Activated CD8-positive, alpha-beta memory T cell treated with anti-CD3 and anti-CD28 coated beads, Interleukin-2, amount 50 U/mL, for 1 hour (primary cell): ENCODE data around the gene TTLL3.

Experiments
- DNase-seq: peaks from one replicate; pipeline ENCODE4 v3.0.0-alpha.2; 2020; ENCODE audit errors: extremely low read depth

The TTLL3 gene

GRCh38 chr3:9780910-9781309 is 29.2 kb upstream of the TTLL3 start:
- DNase-seq, result no peak

- DNase-seq, result no peak
These were observed 28.5 kb upstream of the TTLL3 start for GRCh38 chr3:9781551-9781950.

- no peak for DNase-seq
These were observed 28.0 kb upstream of the TTLL3 start for GRCh38 chr3:9781978-9782603.

GRCh38 chr3:9782770-9783169 is 27.3 kb upstream of the TTLL3 start:
- DNase-seq, result no peak

GRCh38 chr3:9783954-9784353 is 26.1 kb upstream of the TTLL3 start:
- DNase-seq, result no peak

- no peak for DNase-seq
These were observed 25.1 kb upstream of the TTLL3 start for GRCh38 chr3:9784965-9785364.

GRCh38 chr3:9785602-9786001 is 24.5 kb upstream of the TTLL3 start:
- no peak for DNase-seq

DNA sequence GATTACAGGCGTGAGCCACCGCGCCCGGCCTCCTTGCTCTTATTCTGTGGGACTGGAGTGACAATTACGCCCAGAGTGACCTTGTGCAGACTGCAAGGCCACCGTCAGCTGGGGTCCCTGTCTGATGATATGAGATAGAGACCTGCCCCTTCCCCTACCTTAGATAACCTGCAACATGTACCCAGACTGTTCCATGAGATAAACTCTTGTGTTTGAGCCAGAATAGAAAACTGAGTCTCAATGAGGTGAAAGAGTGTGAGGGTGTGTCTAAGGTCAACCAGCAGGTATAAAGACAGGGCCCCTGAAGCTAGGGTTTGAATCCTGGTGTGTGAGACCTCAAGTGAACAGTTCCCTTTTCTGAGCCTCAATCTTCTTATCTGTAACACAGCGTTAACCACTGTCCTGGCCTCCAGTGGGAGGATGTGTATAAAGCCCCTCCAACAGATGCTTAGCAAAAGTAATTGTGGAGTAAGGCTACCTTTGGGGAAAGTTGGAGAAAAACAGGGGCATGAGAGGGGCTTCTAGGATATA is 23.8 kb upstream of the TTLL3 start:
- no peak for DNase-seq

DNA sequence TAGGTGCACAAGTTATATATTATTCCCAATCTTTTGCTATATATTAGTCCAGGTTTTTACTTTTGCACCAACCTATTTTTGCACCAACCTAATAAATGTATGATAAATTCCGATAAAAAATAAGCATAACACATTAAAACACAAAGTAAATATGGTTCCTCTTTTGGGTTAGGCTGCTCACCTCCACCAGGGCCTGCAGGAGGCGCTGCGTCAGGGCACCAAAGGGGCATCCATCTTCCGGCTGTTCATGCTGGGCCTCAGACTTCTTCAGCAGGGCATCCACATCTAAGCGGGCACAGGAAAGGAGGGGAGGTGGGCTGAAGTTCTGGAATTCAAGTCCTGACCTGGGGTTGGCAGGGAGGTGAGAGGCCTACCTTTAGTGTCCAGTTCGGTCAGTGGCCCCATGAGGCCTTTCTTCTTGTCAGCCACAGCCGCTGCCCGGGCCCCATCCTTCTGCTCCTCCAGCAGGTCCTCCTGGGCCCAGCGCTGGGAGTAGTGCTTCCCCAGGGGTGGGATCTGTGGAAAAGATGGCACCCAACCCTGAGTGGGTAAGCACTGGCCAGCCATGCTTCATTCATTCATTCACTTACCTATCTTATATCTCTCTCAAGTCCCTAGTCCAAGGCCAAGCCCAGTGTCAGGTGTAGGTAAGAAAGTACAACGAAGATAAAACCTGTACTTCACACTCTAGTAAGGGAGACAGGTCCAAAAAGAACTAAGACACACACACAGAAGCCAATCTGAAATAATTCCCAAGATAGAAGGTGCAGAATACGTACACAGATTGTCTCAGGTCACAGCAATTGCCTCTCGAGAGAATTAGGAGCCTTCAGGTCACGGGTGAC is 23.0 kb upstream of the TTLL3 start:
- no peak for DNase-seq

DNA sequence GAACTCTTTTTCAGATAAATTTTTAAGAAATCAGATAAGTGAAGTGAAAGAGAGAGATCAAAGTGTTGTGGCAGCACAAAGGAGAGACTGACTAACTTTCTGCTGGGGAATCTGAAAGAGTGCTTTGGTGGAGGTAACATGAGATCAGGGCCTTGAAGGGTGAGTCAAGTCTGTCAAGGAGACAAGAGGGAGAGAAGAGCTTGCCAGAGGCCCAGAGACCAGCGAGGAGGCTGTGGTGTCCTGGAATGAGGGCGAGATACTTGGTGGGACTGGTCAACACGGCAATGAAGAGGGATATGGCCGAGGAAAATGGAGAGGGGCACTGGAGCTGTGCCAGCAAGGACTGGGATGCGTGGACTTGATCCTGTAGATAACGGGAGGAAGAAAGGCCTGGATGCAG is 22.3 kb upstream of the TTLL3 start:
- DNase-seq, result no peak

GRCh38 chr3:9791127-9791526 is 18.9 kb upstream of the TTLL3 start:
- DNase-seq, result no peak

DNA sequence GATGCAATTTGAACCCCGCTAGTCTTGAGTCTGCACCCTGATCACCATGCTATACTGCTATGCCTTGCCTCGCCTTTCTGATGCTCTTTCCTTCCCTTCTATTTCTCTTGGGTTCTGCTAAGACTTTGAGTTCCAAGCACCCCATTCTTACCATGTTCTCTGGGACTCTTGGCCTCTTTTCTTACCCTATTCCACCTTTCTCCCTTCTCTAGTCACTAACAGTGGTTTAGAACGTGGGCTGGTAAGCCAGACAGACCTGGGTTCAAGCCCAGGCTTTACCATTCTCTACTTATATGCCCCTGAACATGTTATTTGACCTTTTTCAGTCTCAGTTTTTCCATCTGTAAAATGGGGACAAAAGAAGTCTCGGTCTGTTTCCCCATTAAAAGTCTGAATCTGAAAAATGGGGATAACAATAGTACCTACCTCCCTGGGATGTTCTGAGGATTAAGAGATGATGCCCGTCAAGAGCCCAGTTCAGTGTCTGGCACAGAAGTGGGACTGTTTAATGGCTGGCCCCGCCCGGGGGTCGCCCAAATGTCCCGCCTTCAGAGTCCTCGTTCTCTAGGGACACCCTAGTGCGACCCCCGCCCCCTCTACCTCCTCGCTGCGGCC is 18.2 kb upstream of the TTLL3 start:
- DNase-seq, result no peak

DNA sequence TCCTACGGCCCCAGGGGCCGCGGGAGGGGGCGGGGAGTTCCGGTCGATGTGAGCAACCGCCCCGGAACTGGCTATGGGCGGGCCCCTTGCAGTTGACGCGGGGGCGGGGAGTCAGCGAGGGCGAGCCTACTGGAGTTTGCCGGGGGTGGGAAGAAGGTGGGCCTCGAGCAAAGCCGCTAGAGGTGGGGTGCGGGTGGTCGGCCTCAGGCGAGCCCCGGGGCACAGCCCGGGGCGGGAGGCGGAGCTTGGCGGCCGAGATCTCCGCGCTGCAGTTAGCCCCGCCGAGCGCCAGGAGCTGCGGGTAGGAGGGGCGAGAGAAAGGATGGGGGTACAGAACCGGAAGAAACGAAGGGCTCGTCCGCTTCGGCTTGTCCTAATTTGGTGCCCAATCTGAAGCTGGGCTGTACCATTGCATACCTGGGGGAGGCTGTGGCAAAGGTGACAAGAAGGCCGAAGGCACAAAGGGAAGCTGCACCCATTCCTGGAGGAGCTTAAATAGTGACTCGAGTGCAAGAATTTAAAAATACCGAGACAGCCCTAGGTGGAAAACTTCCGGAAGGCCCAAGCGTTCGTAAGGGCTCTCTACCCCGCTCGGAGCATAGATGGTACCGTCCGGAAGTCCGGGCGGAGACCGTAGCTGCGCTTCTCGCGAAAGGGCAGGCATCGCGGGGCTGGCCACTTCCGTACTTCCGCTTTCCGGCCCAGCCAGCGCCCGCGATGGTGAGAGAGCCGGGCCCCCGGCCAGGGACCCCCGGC is 17.5 kb upstream of the TTLL3 start, which contains the start of the genes ARPC4 and TADA3:
ARPC4 (plus strand) TSS at position 678 of the 756 bp plus-strand sequence; CDS start at position 718, 40 bp downstream.
TADA3 (minus strand) TSS at position 69 of the 756 bp plus-strand sequence. CDS start 1,007 bp downstream, outside the sequence.
- peak; percentile 81 for DNase-seq

- DNase-seq, result no peak
These were observed 16.8 kb upstream of the TTLL3 start for GRCh38 chr3:9793161-9793781.

DNA sequence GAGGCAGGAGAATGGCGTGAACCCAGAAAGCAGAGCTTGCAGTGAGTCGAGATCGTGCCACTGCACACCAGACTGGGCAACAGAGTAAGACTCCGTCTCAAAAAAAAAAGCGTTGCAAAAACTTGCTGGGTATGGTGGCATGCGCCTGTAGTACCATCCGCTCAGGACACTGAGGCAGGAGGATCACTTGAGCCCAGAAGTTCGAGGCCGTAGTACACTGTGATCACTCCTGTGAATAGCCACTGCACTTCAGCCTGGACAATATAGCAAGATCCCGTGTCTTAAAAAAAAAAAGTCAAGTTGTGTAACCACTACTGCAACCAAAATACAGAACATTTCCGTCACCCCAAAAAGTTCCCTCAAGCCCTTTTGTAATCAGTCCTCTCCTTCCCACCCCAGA is 15.7 kb upstream of the TTLL3 start:
- no peak for DNase-seq

- DNase-seq, result no peak
These were observed 14.9 kb upstream of the TTLL3 start for GRCh38 chr3:9795207-9795606.

DNA sequence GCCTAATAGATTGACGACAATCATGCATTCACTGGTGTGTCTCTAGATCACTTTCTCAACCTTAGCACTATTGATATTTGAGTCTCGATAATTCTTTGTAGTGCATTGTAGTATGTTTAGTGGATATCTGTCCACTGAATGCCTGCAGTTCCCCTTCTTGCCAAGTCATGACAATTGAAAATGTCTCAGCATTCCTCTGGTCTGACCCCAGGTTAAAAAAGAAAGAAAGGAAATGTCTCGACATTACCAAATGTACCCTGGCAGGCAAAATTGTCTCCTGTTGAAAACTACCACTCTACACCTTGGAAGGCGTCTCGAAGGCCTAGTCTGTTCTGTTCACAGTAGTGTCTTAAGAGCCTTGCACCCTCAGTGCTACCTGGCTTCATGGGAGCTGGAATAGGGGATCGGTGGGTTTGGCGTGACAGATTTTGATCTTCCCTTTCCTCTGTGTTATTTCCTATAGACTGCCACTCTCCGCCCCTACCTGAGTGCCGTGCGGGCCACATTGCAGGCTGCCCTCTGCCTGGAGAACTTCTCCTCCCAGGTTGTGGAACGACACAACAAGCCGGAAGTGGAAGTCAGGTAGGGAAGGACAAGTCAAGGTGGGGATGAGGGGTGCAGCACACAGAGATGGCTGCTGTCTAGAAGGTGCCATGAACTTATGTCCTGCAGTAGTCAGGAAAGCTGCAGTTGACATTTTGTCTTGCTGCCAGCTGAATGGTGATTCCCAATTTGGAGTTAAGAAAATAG is 12.7 kb upstream of the TTLL3 start:
- no peak for DNase-seq

DNA sequence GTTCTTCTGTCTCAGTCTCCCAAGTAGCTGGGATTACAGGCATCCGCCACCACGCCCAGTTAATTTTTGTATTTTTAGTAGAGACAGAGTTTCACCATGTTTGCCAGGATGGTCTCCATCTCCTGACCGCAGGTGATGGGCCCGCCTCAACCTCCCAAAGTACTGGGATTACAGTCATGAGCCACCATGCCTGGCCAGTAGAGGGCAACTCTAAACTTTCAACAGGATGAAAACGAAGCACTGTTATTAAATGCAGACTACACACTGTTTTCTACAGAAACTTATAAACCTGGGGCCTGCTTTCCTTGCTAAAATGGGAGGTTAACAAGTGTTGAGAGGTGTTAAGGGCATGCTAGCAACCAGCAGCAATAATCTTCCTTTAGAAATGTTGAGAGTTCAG is 9.5 kb upstream of the TTLL3 start:
- no peak for DNase-seq

GRCh38 chr3:9803494-9803893 is 6.6 kb upstream of the TTLL3 start:
- no peak for DNase-seq

GRCh38 chr3:9804996-9805395 is 5.1 kb upstream of the TTLL3 start:
- no peak for DNase-seq

- no peak for DNase-seq
These were observed 3.9 kb upstream of the TTLL3 start for GRCh38 chr3:9806137-9806536.
